HG03064 (cell line): Measurements from ENCODE around the gene DVL2.

Experiments used
- ATAC-seq: cut with Tn5 transposase; IDR thresholded peaks from one replicate; pipeline ENCODE4 v1.9.1; 2021; ENCODE audit warnings: low read depth; ENCODE audit not compliant: unreplicated experiment

Gene DVL2

GRCh38 chr17:7238420-7239090, 4.2 kb upstream of the DVL2 start:
- ATAC-seq, result no peak

- ATAC-seq, result no peak
These were observed 3.6 kb upstream of the DVL2 start for GRCh38 chr17:7237761-7238419.

- no peak for ATAC-seq
These were observed 3.0 kb upstream of the DVL2 start for GRCh38 chr17:7237266-7237760.

- ATAC-seq, result no peak
These were observed 2.5 kb upstream of the DVL2 start for GRCh38 chr17:7236808-7237207.

- ATAC-seq, result no peak
These were observed 1.7 kb upstream of the DVL2 start for GRCh38 chr17:7235693-7236665.

- ATAC-seq, result no peak
These were observed 625 bp downstream of the DVL2 start for GRCh38 chr17:7233701-7234082.

- no peak for ATAC-seq
These were observed 2.2 kb downstream of the DVL2 start for GRCh38 chr17:7232114-7232513.

GRCh38 chr17:7229504-7229903, 4.8 kb downstream of the DVL2 start:
- ATAC-seq, result no peak

- no peak for ATAC-seq
These were observed 5.4 kb downstream of the DVL2 start for GRCh38 chr17:7228920-7229319.

- ATAC-seq, result no peak
These were observed 7.3 kb downstream of the DVL2 start for GRCh38 chr17:7226721-7227710.

GRCh38 chr17:7225711-7226331, 8.5 kb downstream of the DVL2 start:
- no peak for ATAC-seq

- no peak for ATAC-seq
These were observed 9.6 kb downstream of the DVL2 start for GRCh38 chr17:7224661-7225111.

GRCh38 chr17:7224110-7224509, 10.2 kb downstream of the DVL2 start:
- no peak for ATAC-seq

- no peak for ATAC-seq
These were observed 10.9 kb downstream of the DVL2 start for GRCh38 chr17:7223375-7223774.

- no peak for ATAC-seq
These were observed 11.4 kb downstream of the DVL2 start for GRCh38 chr17:7222972-7223292.

GRCh38 chr17:7222093-7222971, 12.0 kb downstream of the DVL2 start:
- ATAC-seq, result no peak

GRCh38 chr17:7221278-7222092, 12.8 kb downstream of the DVL2 start:
- no peak for ATAC-seq
